Smooth muscle cell (in vitro differentiated cells): Measurements from ENCODE around the gene SULT1A2. TPM values are rescaled to one million over a fixed set of nuclear protein-coding genes. Genes with fewer than 3 reads are reported as not detected.
"Not testable (repeated sequence)": the region's sequence is repeated elsewhere in the genome, so short reads cannot be mapped to it uniquely, and the experiment has no call there.

ENCODE experiments used
- DNase-seq: peaks from one replicate; lab custom pipeline; 2025; ENCODE audit not compliant: unreplicated experiment; lab: John Stamatoyannopoulos, UW
- H2AFZ ChIP-seq: fragments of 200-600 bp; sonication (generic); 2 replicates; pipeline ENCODE4 v1.6.0; 2016; ENCODE audit warnings: antibody characterized with exemption, low read depth, mild to moderate bottlenecking
- H3F3A ChIP-seq: fragments of 200-600 bp; sonication (generic); 2 replicates; pipeline ENCODE4 v1.6.0; 2017; ENCODE audit warnings: antibody characterized with exemption, low read depth
- H3K27ac ChIP-seq: fragments of 200-600 bp; sonication (generic); 2 replicates; pipeline ENCODE4 v1.5.1; 2016; ENCODE audit warnings: low read depth, mild to moderate bottlenecking
- H3K27me3 ChIP-seq: fragments of 200-600 bp; sonication (generic); 2 replicates; pipeline ENCODE4 v1.6.1; 2016; ENCODE audit warnings: low read depth, mild to moderate bottlenecking
- H3K36me3 ChIP-seq: fragments of 200-600 bp; sonication (generic); 2 replicates; pipeline ENCODE4 v1.5.1; 2016; ENCODE audit warnings: low read depth
- H3K4me1 ChIP-seq: fragments of 200-600 bp; sonication (generic); 2 replicates; pipeline ENCODE4 v1.5.1; 2016; ENCODE audit warnings: low read depth
- H3K4me2 ChIP-seq: fragments of 200-600 bp; sonication (generic); 2 replicates; pipeline ENCODE4 v1.6.0; 2016; ENCODE audit warnings: mild to moderate bottlenecking
- H3K4me3 ChIP-seq: fragments of 200-600 bp; sonication (generic); 2 replicates; pipeline ENCODE4 v1.5.1; 2016; ENCODE audit warnings: mild to moderate bottlenecking
- H3K79me2 ChIP-seq: fragments of 200-600 bp; sonication (generic); 2 replicates; pipeline ENCODE4 v1.6.0; 2016; ENCODE audit warnings: low read depth, mild to moderate bottlenecking
- H3K9ac ChIP-seq: fragments of 200-600 bp; sonication (generic); 2 replicates; pipeline ENCODE4 v1.6.0; 2016; ENCODE audit warnings: low read depth
- H3K9me3 ChIP-seq: fragments of 200-600 bp; sonication (generic); replicated peaks from 2 replicates; pipeline ENCODE4 v1.5.1; 2016; ENCODE audit warnings: low read depth
- H4K20me1 ChIP-seq: fragments of 200-600 bp; sonication (generic); 2 replicates; pipeline ENCODE4 v1.6.0; 2016; ENCODE audit warnings: low read depth
- WGBS: methylation state at CpG from one replicate; pipeline ENCODE4 v1.1.7; 2016; ENCODE audit warnings: low lambda C conversion rate; 5-methylcytosine and 5-hydroxymethylcytosine counted together
- polyA plus RNA-seq: library from polyadenylated mRNA; unstranded; fragments of >200 nt; fragmentation: Nextera tagmentation; extraction: Ambion mirVana; gene quantifications from 2 replicates; pipeline ENCODE4 v1.2.1, GENCODE V29; 2016
- total RNA-seq: library from RNA; depleted of rRNA; stranded (reverse); fragments of >200 nt; gene quantifications from 2 replicates; pipeline ENCODE4 v1.2.3, GENCODE V29; 2014
- TF ChIP-seq, protein P1 (sequence below): fragments of 200-600 bp; sonication (generic); IDR thresholded peaks from 2 replicates; pipeline ENCODE4 v1.5.1; 2017; ENCODE audit warnings: borderline replicate concordance, mild to moderate bottlenecking, antibody characterized with exemption; ENCODE audit not compliant: insufficient read depth, poor library complexity, severe bottlenecking

SULT1A2 gene
- total and polyA plus RNA-seq, 2 experiments from 2014 or later: not detected

DNA sequence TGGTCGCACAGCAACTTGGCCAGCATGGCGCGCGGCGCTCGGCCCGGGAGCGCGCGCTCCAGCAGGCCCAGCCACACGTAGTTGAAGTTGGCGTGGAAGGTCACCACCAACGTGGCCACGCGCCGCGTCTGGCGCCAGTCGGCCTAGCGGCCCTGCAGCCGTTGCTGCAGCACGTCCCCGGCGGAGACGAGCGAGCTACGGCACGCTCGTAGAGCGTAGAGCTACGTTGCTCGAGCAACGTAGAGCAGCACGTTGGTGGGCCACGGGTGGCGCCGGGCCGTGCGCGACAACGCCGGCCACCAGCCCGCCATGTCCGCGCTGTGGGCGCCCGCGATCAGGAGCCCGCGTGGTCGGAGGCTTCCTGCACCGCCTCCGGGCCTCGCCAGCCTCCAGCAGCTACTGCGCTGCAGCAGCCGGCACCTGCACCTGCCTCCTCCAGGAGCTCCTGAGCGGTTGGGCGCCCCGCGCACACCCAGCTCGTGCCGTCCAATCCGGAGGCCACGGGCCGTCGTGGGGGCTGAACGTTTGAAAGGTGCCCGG lies 26.4 kb upstream of the SULT1A2 start:
- WGBS: 98% methylated on average over 56 of the region's 68 CpGs
- Histone ChIP-seq H3F3A (no peaks in the 10 kb centered on the region), H3K27ac (no peak overlapping the region), H3K4me1 (no peaks in the 10 kb centered on the region), H3K27me3 (no peaks in the 10 kb centered on the region), H2AFZ (no peak overlapping the region), H3K36me3 (no peaks in the 10 kb centered on the region), H3K9me3 (no peaks in the 10 kb centered on the region), H3K79me2 (no peaks in the 10 kb centered on the region), H4K20me1 (no peaks in the 10 kb centered on the region), H3K9ac (no peak overlapping the region), H3K4me3 (no peak overlapping the region), H3K4me2 (no peak overlapping the region)
- DNase-seq: no peak
- TF ChIP-seq, protein P1, sequence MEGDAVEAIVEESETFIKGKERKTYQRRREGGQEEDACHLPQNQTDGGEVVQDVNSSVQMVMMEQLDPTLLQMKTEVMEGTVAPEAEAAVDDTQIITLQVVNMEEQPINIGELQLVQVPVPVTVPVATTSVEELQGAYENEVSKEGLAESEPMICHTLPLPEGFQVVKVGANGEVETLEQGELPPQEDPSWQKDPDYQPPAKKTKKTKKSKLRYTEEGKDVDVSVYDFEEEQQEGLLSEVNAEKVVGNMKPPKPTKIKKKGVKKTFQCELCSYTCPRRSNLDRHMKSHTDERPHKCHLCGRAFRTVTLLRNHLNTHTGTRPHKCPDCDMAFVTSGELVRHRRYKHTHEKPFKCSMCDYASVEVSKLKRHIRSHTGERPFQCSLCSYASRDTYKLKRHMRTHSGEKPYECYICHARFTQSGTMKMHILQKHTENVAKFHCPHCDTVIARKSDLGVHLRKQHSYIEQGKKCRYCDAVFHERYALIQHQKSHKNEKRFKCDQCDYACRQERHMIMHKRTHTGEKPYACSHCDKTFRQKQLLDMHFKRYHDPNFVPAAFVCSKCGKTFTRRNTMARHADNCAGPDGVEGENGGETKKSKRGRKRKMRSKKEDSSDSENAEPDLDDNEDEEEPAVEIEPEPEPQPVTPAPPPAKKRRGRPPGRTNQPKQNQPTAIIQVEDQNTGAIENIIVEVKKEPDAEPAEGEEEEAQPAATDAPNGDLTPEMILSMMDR: no peak

GRCh38 chr16:28622532-28623171 lies 25.8 kb upstream of the SULT1A2 start:
- DNase-seq, H3K4me2 ChIP-seq, H3K9ac ChIP-seq, H2AFZ ChIP-seq, H3K4me1 ChIP-seq, H3F3A ChIP-seq, H3K4me3 ChIP-seq, H4K20me1 ChIP-seq, H3K9me3 ChIP-seq, H3K27ac ChIP-seq, H3K36me3 ChIP-seq, H3K27me3 ChIP-seq, H3K79me2 ChIP-seq: not testable (repeated sequence)
- 94% methylated on average over 23 of the region's 24 CpGs for WGBS

DNA sequence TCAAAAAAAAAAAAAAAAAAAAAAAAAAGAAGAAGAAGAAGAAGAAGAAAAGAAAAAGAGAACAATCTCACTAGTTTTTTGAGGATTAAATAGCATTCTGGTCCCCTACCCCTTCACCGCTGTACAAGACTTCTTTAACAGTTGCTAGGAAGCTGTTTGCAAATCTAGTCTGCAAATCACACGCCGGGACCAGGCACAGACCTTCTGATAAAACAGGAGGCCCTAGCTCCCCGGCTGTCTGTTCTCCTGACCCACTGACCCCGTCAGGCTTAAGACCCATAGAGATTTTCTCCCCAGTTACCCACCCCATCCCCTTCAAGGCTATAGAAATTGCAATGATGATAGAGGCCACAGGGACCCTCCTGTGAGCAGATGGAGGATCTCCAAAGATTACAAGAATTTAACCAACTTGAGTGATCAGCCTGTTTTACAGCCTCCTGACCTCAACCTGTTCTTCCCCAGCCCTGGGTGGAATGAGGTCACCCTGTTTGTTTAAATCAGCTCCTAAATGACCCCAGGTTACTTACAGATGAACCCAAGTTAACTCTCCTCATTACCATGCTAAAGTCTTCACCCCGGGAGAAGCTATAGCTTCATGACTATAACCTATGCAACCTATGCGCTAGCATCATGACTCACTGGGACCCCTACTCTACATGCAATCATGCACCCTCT lies 24.8 kb upstream of the SULT1A2 start:
- Histone ChIP-seq H2AFZ (no peak overlapping the region), H3K27me3 (no peaks in the 10 kb centered on the region), H3K36me3 (no peaks in the 10 kb centered on the region), H3F3A (no peaks in the 10 kb centered on the region), H3K9ac (no peak overlapping the region), H3K4me2 (no peak overlapping the region), H3K27ac (no peak overlapping the region), H3K4me1 (no peaks in the 10 kb centered on the region), H3K4me3 (no peak overlapping the region), H3K79me2 (no peaks in the 10 kb centered on the region), H3K9me3 (no peaks in the 10 kb centered on the region), H4K20me1 (no peaks in the 10 kb centered on the region)
- DNase-seq: no peak
- 48% methylated on average over 7 of the region's 7 CpGs for WGBS
- TF ChIP-seq, protein P1: no peak

- H4K20me1 ChIP-seq, H3K79me2 ChIP-seq, H3K4me1 ChIP-seq, H3K9me3 ChIP-seq, H3F3A ChIP-seq, H3K9ac ChIP-seq, DNase-seq, H2AFZ ChIP-seq, H3K27me3 ChIP-seq, H3K36me3 ChIP-seq, H3K27ac ChIP-seq, H3K4me2 ChIP-seq, H3K4me3 ChIP-seq: not testable (repeated sequence)
- 90% methylated on average over 1 of the region's 1 CpG for WGBS
Measured at GRCh38 chr16:28620316-28620715, 23.5 kb upstream of the SULT1A2 start.
